ENCODE data around the gene KCNIP1. TPM values are rescaled to one million over a fixed set of nuclear protein-coding genes. Genes with fewer than 3 reads are reported as not detected.

The KCNIP1 gene
- total RNA-seq, 1 experiment from 2014 or later, result not detected

GRCh38 chr5:170748951-170749471, 245.2 kb downstream of the KCNIP1 start:
- POLR2A ChIA-PET, result interaction anchor here (0.6 kb wide), 1 partner anchor 1106 kb away, joined by 3 read pairs; no protein-coding TSS in a partner anchor
- TF ChIP-seq REST (IDR thresholded peaks at IDR 0.05; ENCODE audit: insufficient read depth in 1 of 2, low read depth in 2 of 2, low read length in 1 of 2) (no peak), CTCF (IDR thresholded peaks at IDR 0.05) (no peak), POLR2AphosphoS5 (IDR thresholded peaks at IDR 0.05; ENCODE audit: low read depth, low read length) (no peak), SIN3A (IDR thresholded peaks at IDR 0.05; ENCODE audit: borderline replicate concordance, insufficient read depth, low read depth, low read length) (no peak), TCF7L2 (IDR thresholded peaks at IDR 0.05; ENCODE audit: low read depth, low read length) (no peak)
- Histone ChIP-seq H3K27ac (ENCODE audit: low read length) (no peak overlapping the region), H3K9me3 (ENCODE audit: control insufficient read depth, insufficient read depth, low read depth, low read length) (no peaks in the 10 kb centered on the region), H3K36me3 (ENCODE audit: control insufficient read depth, insufficient read depth, low read length) (no peaks in the 10 kb centered on the region), H3K4me3 (ENCODE audit: low read depth in 2 of 2, low read length in 2 of 2) (no peak overlapping the region), H3K27me3 (ENCODE audit: control insufficient read depth, insufficient read depth, low read length) (no peaks in the 10 kb centered on the region), H3K4me1 (ENCODE audit: control insufficient read depth, insufficient read depth, low read length) (no peaks in the 10 kb centered on the region)
- BruUV-seq (replicated peaks), result no TSS peak
- intact Hi-C loops (cut with micrococcal nuclease; ENCODE audit: unreplicated experiment), result loop anchor here (10.0 kb wide), 1 partner anchor 166 kb away; no protein-coding TSS in a partner anchor
- DNase-seq (ENCODE audit: low read depth, low spot score) (no peak), ATAC-seq (no peak)
- in situ Hi-C loops (cut with HindIII; ENCODE audit: low pct_unique_long_range_greater_than_20kb, low sequenced_read_pairs), result no loop called here
- CTCF ChIA-PET, result interaction anchor here (0.5 to 0.9 kb wide), 2 partner anchors 43 to 60 kb away, joined by 3 to 6 read pairs; no protein-coding TSS in a partner anchor

- ATAC-seq, result no peak
- Histone ChIP-seq H3K4me1 (ENCODE audit: control insufficient read depth, insufficient read depth, low read length) (no peaks in the 10 kb centered on the region), H3K27me3 (ENCODE audit: control insufficient read depth, insufficient read depth, low read length) (no peaks in the 10 kb centered on the region), H3K36me3 (ENCODE audit: control insufficient read depth, insufficient read depth, low read length) (no peaks in the 10 kb centered on the region), H3K9me3 (ENCODE audit: control insufficient read depth, insufficient read depth, low read depth, low read length) (no peaks in the 10 kb centered on the region), H3K4me3 (ENCODE audit: low read depth in 2 of 2, low read length in 2 of 2) (no peak overlapping the region), H3K27ac (ENCODE audit: low read length) (no peak overlapping the region)
- ChIA-PET CTCF (no interaction called here), POLR2A (interaction anchor here (0.6 kb wide), 1 partner anchor 31 kb away, joined by 3 read pairs; no protein-coding TSS in a partner anchor)
- in situ Hi-C loops (cut with HindIII; ENCODE audit: low pct_unique_long_range_greater_than_20kb, low sequenced_read_pairs) (no loop called here), intact Hi-C loops (cut with micrococcal nuclease; ENCODE audit: unreplicated experiment) (loop anchor here (10.0 kb wide), 1 partner anchor 165 kb away; no protein-coding TSS in a partner anchor)
- BruUV-seq (replicated peaks), result no TSS peak
- no peak for DNase-seq (ENCODE audit: low read depth, low spot score)
- TF ChIP-seq REST (IDR thresholded peaks at IDR 0.05; ENCODE audit: insufficient read depth in 1 of 2, low read depth in 2 of 2, low read length in 1 of 2) (no peak), CTCF (IDR thresholded peaks at IDR 0.05) (no peak), TCF7L2 (IDR thresholded peaks at IDR 0.05; ENCODE audit: low read depth, low read length) (no peak), SIN3A (IDR thresholded peaks at IDR 0.05; ENCODE audit: borderline replicate concordance, insufficient read depth, low read depth, low read length) (no peak), POLR2AphosphoS5 (IDR thresholded peaks at IDR 0.05; ENCODE audit: low read depth, low read length) (no peak)
Measured at GRCh38 chr5:170749911-170750431, 246.2 kb downstream of the KCNIP1 start.

Measured in Panc1 (cell line).